Measurements from ENCODE around the gene EFHC1.

Gene EFHC1

GRCh38 chr6:52494298-52495072 is 74.3 kb downstream of the EFHC1 start:
- CTCF ChIA-PET, result interaction anchor here (1.0 to 1.9 kb wide), 3 partner anchors 78 to 169 kb away, joined by 3 to 11 read pairs (median 5); no protein-coding TSS in a partner anchor
- no peak for DNase-seq (ENCODE audit: low read depth, low spot score)
- POLR2A ChIA-PET, result interaction anchor here (0.6 kb wide), 1 partner anchor 73 kb away, joined by 3 read pairs; no protein-coding TSS in a partner anchor
- H3K4me3 ChIP-seq (ENCODE audit: low read depth, low read length), result no peak overlapping the region
- TF ChIP-seq CTCF (IDR thresholded peaks at IDR 0.05; ENCODE audit: insufficient read depth, low read length, missing control alignments), result no peak

- no peak for TF ChIP-seq CTCF (IDR thresholded peaks at IDR 0.05; ENCODE audit: insufficient read depth, low read length, missing control alignments)
- no peak overlapping the region for H3K4me3 ChIP-seq (ENCODE audit: low read depth, low read length)
- ChIA-PET POLR2A (no interaction called here), CTCF (interaction anchor here (1.0 to 1.7 kb wide), 6 partner anchors 11 to 167 kb away, joined by 3 to 5 read pairs (median 4); no protein-coding TSS in a partner anchor)
- DNase-seq (ENCODE audit: low read depth, low spot score), result no peak
Observed at GRCh38 chr6:52495922-52496321, 75.8 kb downstream of the EFHC1 start.

- CTCF ChIA-PET, result interaction anchor here (1.1 to 1.7 kb wide), 4 partner anchors 10 to 166 kb away, joined by 3 to 5 read pairs (median 4); no protein-coding TSS in a partner anchor
Observed at GRCh38 chr6:52496631-52497030, 76.5 kb downstream of the EFHC1 start.

GRCh38 chr6:52497652-52498408 is 77.7 kb downstream of the EFHC1 start:
- DNase-seq (ENCODE audit: low read depth, low spot score), result no peak
- ChIA-PET POLR2A (no interaction called here), CTCF (interaction anchor here (1.1 kb wide), 1 partner anchor 16 kb away, joined by 3 read pairs; no protein-coding TSS in a partner anchor)
- TF ChIP-seq CTCF (IDR thresholded peaks at IDR 0.05; ENCODE audit: insufficient read depth, low read length, missing control alignments), result no peak
- H3K4me3 ChIP-seq (ENCODE audit: low read depth, low read length), result no peak overlapping the region

More at GRCh38 chr6:52496631-52497030, 76.5 kb downstream of the EFHC1 start:
- no peak for DNase-seq (ENCODE audit: low read depth, low spot score)
- H3K4me3 ChIP-seq (ENCODE audit: low read depth, low read length), result no peak overlapping the region
- no peak for TF ChIP-seq CTCF (IDR thresholded peaks at IDR 0.05; ENCODE audit: insufficient read depth, low read length, missing control alignments)
- POLR2A ChIA-PET, result interaction anchor here (0.7 kb wide), 1 partner anchor 73 kb away, joined by 3 read pairs; no protein-coding TSS in a partner anchor

GRCh38 chr6:52498538-52499017 is 78.4 kb downstream of the EFHC1 start:
- no peak overlapping the region for H3K4me3 ChIP-seq (ENCODE audit: low read depth, low read length)
- ChIA-PET CTCF (interaction anchor here (1.1 to 1.2 kb wide), 3 partner anchors 13 to 99 kb away, joined by 3 read pairs; no protein-coding TSS in a partner anchor), POLR2A (interaction anchor here (0.7 to 0.9 kb wide), 2 partner anchors 41 to 78 kb away, joined by 3 read pairs; no protein-coding TSS in a partner anchor)
- no peak for DNase-seq (ENCODE audit: low read depth, low spot score)
- no peak for TF ChIP-seq CTCF (IDR thresholded peaks at IDR 0.05; ENCODE audit: insufficient read depth, low read length, missing control alignments)

Measured in AG04449 (cell line).